Activated CD4-positive, alpha-beta T cell treated with anti-CD3 and anti-CD28 coated beads, Interleukin-2, amount 50 U/mL, for 24 hours (primary cell): ENCODE results near the gene BIRC6.

Source experiments
- DNase-seq, 2 donors: peaks; one replicate each; pipeline ENCODE4 v3.0.0-alpha.2; 2020; ENCODE audit warnings: low read depth in 1 of 2, low spot score in 1 of 2

The BIRC6 gene

GRCh38 chr2:32372519-32373182 lies 15.8 kb downstream of the BIRC6 start:
- DNase-seq, result no peak

GRCh38 chr2:32375228-32375892 lies 18.5 kb downstream of the BIRC6 start:
- no peak for DNase-seq

GRCh38 chr2:32376756-32377155 lies 19.9 kb downstream of the BIRC6 start:
- DNase-seq, result no peak

- no peak for DNase-seq
These were observed 21.1 kb downstream of the BIRC6 start for GRCh38 chr2:32377928-32378327.

- no peak for DNase-seq
These were observed 22.5 kb downstream of the BIRC6 start for GRCh38 chr2:32379352-32379751.

GRCh38 chr2:32383858-32384257 lies 27.0 kb downstream of the BIRC6 start:
- DNase-seq, result no peak

- no peak for DNase-seq
These were observed 27.7 kb downstream of the BIRC6 start for GRCh38 chr2:32384529-32384928.

- DNase-seq, result no peak
These were observed 29.9 kb downstream of the BIRC6 start for GRCh38 chr2:32386739-32387138.

- no peak for DNase-seq
These were observed 42.4 kb downstream of the BIRC6 start for GRCh38 chr2:32399221-32399620.

GRCh38 chr2:32402091-32402490 lies 45.3 kb downstream of the BIRC6 start:
- no peak for DNase-seq

- no peak for DNase-seq
These were observed 47.0 kb downstream of the BIRC6 start for GRCh38 chr2:32403782-32404181.

GRCh38 chr2:32404691-32405090 lies 47.9 kb downstream of the BIRC6 start:
- DNase-seq, result no peak

GRCh38 chr2:32416519-32416918 lies 59.7 kb downstream of the BIRC6 start:
- DNase-seq, result no peak

GRCh38 chr2:32417659-32418058 lies 60.8 kb downstream of the BIRC6 start:
- no peak for DNase-seq

GRCh38 chr2:32418778-32419177 lies 62.0 kb downstream of the BIRC6 start:
- no peak for DNase-seq

- DNase-seq, result no peak
These were observed 65.3 kb downstream of the BIRC6 start for GRCh38 chr2:32422133-32422532.

GRCh38 chr2:32423536-32423935 lies 66.7 kb downstream of the BIRC6 start:
- no peak for DNase-seq

GRCh38 chr2:32424739-32425138 lies 67.9 kb downstream of the BIRC6 start:
- DNase-seq, result no peak

- no peak for DNase-seq
These were observed 68.9 kb downstream of the BIRC6 start for GRCh38 chr2:32425719-32426141.

GRCh38 chr2:32427672-32428610 lies 71.1 kb downstream of the BIRC6 start:
- DNase-seq, result no peak

- DNase-seq, result no peak
These were observed 74.0 kb downstream of the BIRC6 start for GRCh38 chr2:32430804-32431203.

GRCh38 chr2:32436150-32436549 lies 79.3 kb downstream of the BIRC6 start:
- DNase-seq, result no peak
